HepG2 (cell line): ENCODE data around the gene MBD3L5. TPM values are rescaled to one million over a fixed set of nuclear protein-coding genes. Genes with fewer than 3 reads are reported as not detected.

Experiments used
- ATAD3A ChIP-seq: sonication (generic); formaldehyde crosslinking; IDR thresholded peaks from 2 replicates; pipeline ENCODE4 v1.4.0; 2020; ENCODE audit warnings: missing genetic modification reagents
- CBFB ChIP-seq: sonication (generic); formaldehyde crosslinking; IDR thresholded peaks from 2 replicates; pipeline ENCODE4 v1.4.0; 2020; ENCODE audit warnings: missing genetic modification reagents
- GPN1 ChIP-seq: sonication (generic); formaldehyde crosslinking; IDR thresholded peaks from 2 replicates; pipeline ENCODE4 v1.5.1; 2020; ENCODE audit warnings: missing genetic modification reagents, borderline replicate concordance
- KMT2B ChIP-seq: IDR thresholded peaks from 2 replicates; pipeline ENCODE4 v1.6.1; 2016; ENCODE audit warnings: missing genetic modification reagents, missing compliant biosample characterization
- LCORL ChIP-seq, 2 experiments: fragments of 450-650 bp in 1 of 2; sonication (generic) in 1 of 2; formaldehyde crosslinking in 1 of 2; IDR thresholded peaks; 2 replicates each; pipeline versions ENCODE4 v1.5.0 to v1.6.1; 2017 to 2020; ENCODE audit warnings: antibody characterized with exemption in 1 of 2, missing genetic modification reagents in 1 of 2
- MYC ChIP-seq: sonication (generic); formaldehyde crosslinking; IDR thresholded peaks from 2 replicates; pipeline ENCODE4 v1.9.0; 2021; ENCODE audit warnings: missing genetic modification reagents, borderline replicate concordance
- NCOR1 ChIP-seq: fragments of 200-600 bp; sonication (generic); IDR thresholded peaks from 2 replicates; pipeline ENCODE4 v1.7.0; 2017; ENCODE audit warnings: antibody characterized with exemption, low read length, borderline replicate concordance
- NFATC3 ChIP-seq: sonication (generic); formaldehyde crosslinking; IDR thresholded peaks from 2 replicates; pipeline ENCODE4 v1.5.1; 2020; ENCODE audit warnings: mild to moderate bottlenecking, missing genetic modification reagents
- NFIC ChIP-seq: IDR thresholded peaks from 2 replicates; pipeline ENCODE4 v1.6.1; 2012; ENCODE audit warnings: mild to moderate bottlenecking, low read length, inconsistent platforms
- PRMT3 ChIP-seq: sonication (generic); formaldehyde crosslinking; IDR thresholded peaks from 2 replicates; pipeline ENCODE4 v1.8.1; 2022; ENCODE audit warnings: low read depth, mild to moderate bottlenecking, moderate library complexity, missing genetic modification reagents, borderline replicate concordance
- SP4 ChIP-seq: sonication (generic); formaldehyde crosslinking; IDR thresholded peaks from 2 replicates; pipeline ENCODE4 v1.8.1; 2023; ENCODE audit warnings: mild to moderate bottlenecking, missing genetic modification reagents
- SPEN ChIP-seq: sonication (generic); formaldehyde crosslinking; IDR thresholded peaks from 2 replicates; pipeline ENCODE4 v1.5.1; 2020; ENCODE audit warnings: low read depth, mild to moderate bottlenecking, missing genetic modification reagents
- ZMAT3 ChIP-seq: sonication (generic); formaldehyde crosslinking; conservative IDR thresholded peaks from 2 replicates; pipeline ENCODE4 v1.7.0; 2021; ENCODE audit warnings: missing genetic modification reagents
- ZMYM2 ChIP-seq: sonication (generic); formaldehyde crosslinking; IDR thresholded peaks from 2 replicates; pipeline ENCODE4 v1.8.0; 2022; ENCODE audit warnings: mild to moderate bottlenecking, missing genetic modification reagents
- ZNF720 ChIP-seq: sonication (generic); formaldehyde crosslinking; IDR thresholded peaks from 2 replicates; pipeline ENCODE4 v1.4.0; 2020; ENCODE audit warnings: missing genetic modification reagents
- ZSCAN12 ChIP-seq: sonication (generic); formaldehyde crosslinking; IDR thresholded peaks from 2 replicates; pipeline ENCODE4 v1.9.0; 2021; ENCODE audit warnings: mild to moderate bottlenecking, missing genetic modification reagents
- polyA plus RNA-seq, 8 experiments: library from polyadenylated mRNA; depleted of rRNA in 3 of 8; stranded (reverse) in 7 of 8; unstranded in 1 of 8; fragments of >200 nt; fragmentation: Illumina TruSeq in 4 of 8; extraction: Trizol in 4 of 8; gene quantifications; 2 replicates each; pipeline versions ENCODE4 v1.2.1 to v1.2.3, GENCODE V29; 2011 to 2016; ENCODE audit warnings: low read depth in 4 of 8, missing spikeins in 1 of 8, mixed read lengths in 1 of 8; ENCODE audit not compliant: insufficient read depth in 1 of 8
- total RNA-seq, 5 experiments: library from RNA; depleted of rRNA; stranded (reverse); fragments of >200 nt; fragmentation: Illumina TruSeq; extraction: Trizol; gene quantifications; 2 replicates each; pipeline ENCODE4 v1.2.3, GENCODE V29; 2016; ENCODE audit warnings: low read depth in 1 of 5
- TF ChIP-seq, protein P1 (sequence below): IDR thresholded peaks from 2 replicates; pipeline ENCODE4 v1.6.1; 2016; ENCODE audit warnings: missing biosample characterization, missing genetic modification reagents, low read depth
- TF ChIP-seq, protein P2 (sequence below): IDR thresholded peaks from 2 replicates; pipeline ENCODE4 v1.6.1; 2016
- TF ChIP-seq, protein P3 (sequence below): sonication (generic); formaldehyde crosslinking; IDR thresholded peaks from 2 replicates; pipeline ENCODE4 v1.8.0; 2022; ENCODE audit warnings: low read depth, missing genetic modification reagents
- TF ChIP-seq, protein P4 (sequence below): sonication (generic); formaldehyde crosslinking; IDR thresholded peaks from 2 replicates; pipeline ENCODE4 v1.4.0; 2020; ENCODE audit warnings: missing genetic modification reagents
- TF ChIP-seq, protein P5 (sequence below): sonication (generic); formaldehyde crosslinking; IDR thresholded peaks from 2 replicates; pipeline ENCODE4 v1.4.0; 2020; ENCODE audit warnings: mild to moderate bottlenecking, missing genetic modification reagents
- TF ChIP-seq, protein P6 (sequence below): sonication (generic); formaldehyde crosslinking; IDR thresholded peaks from 2 replicates; pipeline ENCODE4 v1.8.0; 2022; ENCODE audit warnings: mild to moderate bottlenecking, missing genetic modification reagents, borderline replicate concordance

MBD3L5 gene
- total and polyA plus RNA-seq, 2 of the 13 experiments (the other 11 are each of a cell fraction or from before 2014, with no cell fraction given): not detected

DNA sequence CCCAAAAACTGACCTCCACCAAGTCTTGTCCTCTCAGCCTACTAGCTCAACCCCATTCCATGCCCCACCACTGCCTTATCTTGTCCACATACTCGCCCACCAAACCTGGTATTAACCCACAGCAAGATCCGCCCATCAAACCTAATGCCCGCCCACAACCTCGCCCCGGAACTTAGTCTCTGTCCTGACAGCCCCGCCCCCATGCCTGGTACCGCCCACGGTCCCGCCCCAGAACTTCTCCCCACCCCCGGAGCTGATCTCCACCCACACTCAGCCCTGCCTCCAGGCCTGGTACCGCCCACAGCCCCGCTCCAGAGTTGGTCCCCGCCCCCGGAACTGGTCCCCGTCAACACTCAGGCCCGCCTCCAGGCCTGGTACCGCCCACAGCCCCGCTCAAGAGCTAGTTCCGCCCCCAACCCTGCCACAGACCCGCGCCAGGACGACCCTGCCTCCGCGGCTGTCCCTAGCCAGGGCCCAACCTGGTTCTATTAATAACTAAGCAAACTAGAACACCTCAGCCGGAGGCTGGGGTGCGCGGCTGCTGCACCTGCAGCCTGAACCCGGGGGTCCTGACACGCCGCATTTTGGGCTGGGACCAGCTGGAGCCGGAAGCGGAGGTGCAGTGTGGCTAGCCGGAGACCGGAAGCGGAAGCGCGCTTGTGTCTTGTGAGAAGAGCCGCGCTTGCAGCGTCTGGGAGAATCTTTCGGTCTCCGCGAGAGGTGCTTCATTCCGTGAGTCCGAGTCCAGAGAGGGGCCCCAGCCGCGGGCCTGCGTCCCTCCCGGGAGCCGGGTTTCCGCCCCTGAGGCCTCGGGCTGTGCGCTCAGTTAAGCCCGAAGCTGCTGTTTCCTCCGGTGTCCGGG, 38.9 kb downstream of the MBD3L5 start, which contains the start of gene ZNF557 (continued):
- TF ChIP-seq, protein P1, sequence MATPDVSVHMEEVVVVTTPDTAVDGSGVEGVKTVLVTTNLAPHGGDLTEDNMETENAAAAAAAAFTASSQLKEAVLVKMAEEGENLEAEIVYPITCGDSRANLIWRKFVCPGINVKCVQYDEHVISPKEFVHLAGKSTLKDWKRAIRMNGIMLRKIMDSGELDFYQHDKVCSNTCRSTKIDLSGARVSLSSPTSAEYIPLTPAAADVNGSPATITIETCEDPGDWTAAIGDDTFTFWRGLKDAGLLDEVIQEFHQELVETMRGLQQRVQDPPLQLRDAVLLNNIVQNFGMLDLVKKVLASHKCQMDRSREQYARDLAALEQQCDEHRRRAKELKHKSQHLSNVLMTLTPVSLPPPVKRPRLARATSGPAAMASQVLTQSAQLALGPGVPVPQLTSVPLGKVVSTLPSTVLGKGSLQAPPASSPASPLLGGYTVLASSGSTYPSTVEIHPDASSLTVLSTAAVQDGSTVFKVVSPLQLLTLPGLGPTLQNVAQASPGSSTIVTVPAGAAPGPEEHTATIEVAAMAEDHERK: no peak
- no peak for TF ChIP-seq CBFB
- TF ChIP-seq KMT2B (CRISPR knock-in tag): no peak; the same call in 1 of the 2 replicates
- TF ChIP-seq, protein P2, sequence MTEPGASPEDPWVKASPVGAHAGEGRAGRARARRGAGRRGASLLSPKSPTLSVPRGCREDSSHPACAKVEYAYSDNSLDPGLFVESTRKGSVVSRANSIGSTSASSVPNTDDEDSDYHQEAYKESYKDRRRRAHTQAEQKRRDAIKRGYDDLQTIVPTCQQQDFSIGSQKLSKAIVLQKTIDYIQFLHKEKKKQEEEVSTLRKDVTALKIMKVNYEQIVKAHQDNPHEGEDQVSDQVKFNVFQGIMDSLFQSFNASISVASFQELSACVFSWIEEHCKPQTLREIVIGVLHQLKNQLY (CRISPR knock-in tag): no peak
- TF ChIP-seq ZNF720: no peak
- TF ChIP-seq NCOR1: no peak; the same call in 1 of the 2 replicates
- TF ChIP-seq SPEN (CRISPR knock-in tag): peak; percentile 22; the same call in 1 of the 2 replicates
- no peak for TF ChIP-seq ZSCAN12
- peak; percentile 24; the same call in 1 of the 2 replicates for TF ChIP-seq LCORL (IDR thresholded peaks at IDR 0.05)
- peak; percentile 72; the same call in 1 of the 2 replicates for TF ChIP-seq LCORL (CRISPR knock-in tag; IDR thresholded peaks at IDR 0.05)
- TF ChIP-seq, protein P3, sequence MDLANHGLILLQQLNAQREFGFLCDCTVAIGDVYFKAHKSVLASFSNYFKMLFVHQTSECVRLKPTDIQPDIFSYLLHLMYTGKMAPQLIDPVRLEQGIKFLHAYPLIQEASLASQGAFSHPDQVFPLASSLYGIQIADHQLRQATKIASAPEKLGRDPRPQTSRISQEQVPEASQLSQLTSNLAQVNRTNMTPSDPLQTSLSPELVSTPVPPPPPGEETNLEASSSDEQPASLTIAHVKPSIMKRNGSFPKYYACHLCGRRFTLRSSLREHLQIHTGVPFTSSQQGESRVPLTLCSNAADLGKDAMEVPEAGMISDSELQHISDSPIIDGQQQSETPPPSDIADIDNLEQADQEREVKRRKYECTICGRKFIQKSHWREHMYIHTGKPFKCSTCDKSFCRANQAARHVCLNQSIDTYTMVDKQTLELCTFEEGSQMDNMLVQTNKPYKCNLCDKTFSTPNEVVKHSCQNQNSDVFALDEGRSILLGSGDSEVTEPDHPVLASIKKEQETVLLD (CRISPR knock-in tag): no peak
- TF ChIP-seq, protein P4, sequence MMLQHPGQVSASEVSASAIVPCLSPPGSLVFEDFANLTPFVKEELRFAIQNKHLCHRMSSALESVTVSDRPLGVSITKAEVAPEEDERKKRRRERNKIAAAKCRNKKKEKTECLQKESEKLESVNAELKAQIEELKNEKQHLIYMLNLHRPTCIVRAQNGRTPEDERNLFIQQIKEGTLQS (CRISPR knock-in tag): no peak
- no peak for TF ChIP-seq NFATC3 (CRISPR knock-in tag)
- TF ChIP-seq, protein P5, sequence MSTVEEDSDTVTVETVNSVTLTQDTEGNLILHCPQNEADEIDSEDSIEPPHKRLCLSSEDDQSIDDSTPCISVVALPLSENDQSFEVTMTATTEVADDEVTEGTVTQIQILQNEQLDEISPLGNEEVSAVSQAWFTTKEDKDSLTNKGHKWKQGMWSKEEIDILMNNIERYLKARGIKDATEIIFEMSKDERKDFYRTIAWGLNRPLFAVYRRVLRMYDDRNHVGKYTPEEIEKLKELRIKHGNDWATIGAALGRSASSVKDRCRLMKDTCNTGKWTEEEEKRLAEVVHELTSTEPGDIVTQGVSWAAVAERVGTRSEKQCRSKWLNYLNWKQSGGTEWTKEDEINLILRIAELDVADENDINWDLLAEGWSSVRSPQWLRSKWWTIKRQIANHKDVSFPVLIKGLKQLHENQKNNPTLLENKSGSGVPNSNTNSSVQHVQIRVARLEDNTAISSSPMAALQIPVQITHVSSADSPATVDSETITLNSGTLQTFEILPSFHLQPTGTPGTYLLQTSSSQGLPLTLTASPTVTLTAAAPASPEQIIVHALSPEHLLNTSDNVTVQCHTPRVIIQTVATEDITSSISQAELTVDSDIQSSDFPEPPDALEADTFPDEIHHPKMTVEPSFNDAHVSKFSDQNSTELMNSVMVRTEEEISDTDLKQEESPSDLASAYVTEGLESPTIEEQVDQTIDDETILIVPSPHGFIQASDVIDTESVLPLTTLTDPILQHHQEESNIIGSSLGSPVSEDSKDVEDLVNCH: no peak
- no peak for TF ChIP-seq ATAD3A (CRISPR knock-in tag)
- no peak for TF ChIP-seq PRMT3 (CRISPR knock-in tag)
- TF ChIP-seq MYC: peak; percentile 80; the same call in 1 of the 2 replicates
- TF ChIP-seq NFIC: no peak
- TF ChIP-seq GPN1 (CRISPR knock-in tag): no peak
- TF ChIP-seq ZMYM2 (CRISPR knock-in tag): no peak
- TF ChIP-seq, protein P6, sequence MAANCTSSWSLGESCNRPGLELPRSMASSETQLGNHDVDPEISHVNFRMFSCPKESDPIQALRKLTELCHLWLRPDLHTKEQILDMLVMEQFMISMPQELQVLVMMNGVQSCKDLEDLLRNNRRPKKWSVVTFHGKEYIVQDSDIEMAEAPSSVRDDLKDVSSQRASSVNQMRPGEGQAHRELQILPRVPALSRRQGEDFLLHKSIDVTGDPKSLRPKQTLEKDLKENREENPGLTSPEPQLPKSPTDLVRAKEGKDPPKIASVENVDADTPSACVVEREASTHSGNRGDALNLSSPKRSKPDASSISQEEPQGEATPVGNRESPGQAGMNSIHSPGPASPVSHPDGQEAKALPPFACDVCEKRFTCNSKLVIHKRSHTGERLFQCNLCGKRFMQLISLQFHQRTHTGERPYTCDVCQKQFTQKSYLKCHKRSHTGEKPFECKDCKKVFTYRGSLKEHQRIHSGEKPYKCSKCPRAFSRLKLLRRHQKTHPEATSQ (CRISPR knock-in tag): 0 out of 2 replicates have a peak, but pooled peaks have one; percentile 28
- TF ChIP-seq SP4 (CRISPR knock-in tag): peak; percentile 88
- peak; percentile 76; the same call in 1 of the 2 replicates for TF ChIP-seq ZMAT3 (CRISPR knock-in tag)
